ENCODE measurements around the gene RBMS3.

The RBMS3 gene

DNA sequence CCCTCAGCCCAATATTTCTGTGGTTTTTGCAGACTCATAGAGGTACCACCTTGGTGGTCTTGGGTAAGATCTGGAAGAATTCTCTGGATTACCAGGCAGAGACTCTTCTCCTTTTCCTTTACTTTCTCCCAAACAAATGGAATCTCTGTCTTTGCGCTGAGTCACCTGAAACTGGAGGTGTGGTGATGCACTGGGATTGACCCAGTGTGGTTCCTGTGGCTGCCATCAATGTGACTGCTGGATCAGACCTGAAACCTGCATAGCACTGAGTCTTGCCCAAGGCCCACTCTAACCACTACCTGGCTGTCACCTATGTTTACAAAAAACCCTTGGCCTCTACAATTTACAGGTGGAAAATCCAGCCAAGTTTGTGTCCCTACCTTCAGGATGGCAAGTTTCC is 295.3 kb downstream of the RBMS3 start:
- no peak for DNase-seq (ENCODE audit: low read depth in 3 of 3)

DNA sequence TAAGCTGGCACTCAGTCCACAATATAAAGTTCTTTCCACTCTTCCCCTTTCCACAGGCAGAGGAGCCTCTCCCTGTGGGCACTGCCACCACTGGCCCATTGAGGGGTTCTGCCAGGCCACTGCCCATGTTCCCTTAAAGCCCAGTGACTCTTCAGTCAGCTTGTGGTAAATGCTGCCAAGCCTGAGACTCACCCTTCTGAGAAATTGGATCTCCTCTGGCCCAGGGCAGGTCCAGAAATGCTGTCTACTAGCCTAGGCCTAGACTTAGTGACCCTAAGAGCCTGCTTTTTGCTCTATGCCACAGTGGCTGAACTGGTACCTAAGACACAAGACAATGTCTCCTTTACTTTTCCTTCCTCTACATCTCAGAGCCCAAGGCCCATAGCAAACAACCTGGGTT is 295.8 kb downstream of the RBMS3 start:
- no peak for DNase-seq (ENCODE audit: low read depth in 3 of 3)

DNA sequence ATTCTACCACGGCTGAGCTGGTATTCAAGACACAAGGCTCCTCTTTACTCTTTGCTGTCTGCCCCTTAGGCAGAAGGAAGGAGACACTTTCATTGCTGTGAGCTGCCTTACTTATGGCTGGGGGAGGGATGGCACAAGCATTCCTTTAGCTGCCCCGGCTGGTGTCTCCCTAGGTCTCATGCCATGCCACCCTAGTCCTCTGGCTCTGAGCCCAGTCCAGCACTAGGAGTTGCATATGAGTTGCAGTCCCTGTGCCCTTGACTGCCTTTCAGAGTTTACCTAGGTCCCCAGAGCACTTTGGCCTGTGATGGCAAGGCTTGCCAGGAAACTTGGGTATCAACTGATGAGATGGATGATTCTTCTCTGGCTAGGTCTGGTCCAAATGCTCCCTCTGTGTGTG is 296.4 kb downstream of the RBMS3 start:
- no peak for DNase-seq (ENCODE audit: low read depth in 3 of 3)

DNA sequence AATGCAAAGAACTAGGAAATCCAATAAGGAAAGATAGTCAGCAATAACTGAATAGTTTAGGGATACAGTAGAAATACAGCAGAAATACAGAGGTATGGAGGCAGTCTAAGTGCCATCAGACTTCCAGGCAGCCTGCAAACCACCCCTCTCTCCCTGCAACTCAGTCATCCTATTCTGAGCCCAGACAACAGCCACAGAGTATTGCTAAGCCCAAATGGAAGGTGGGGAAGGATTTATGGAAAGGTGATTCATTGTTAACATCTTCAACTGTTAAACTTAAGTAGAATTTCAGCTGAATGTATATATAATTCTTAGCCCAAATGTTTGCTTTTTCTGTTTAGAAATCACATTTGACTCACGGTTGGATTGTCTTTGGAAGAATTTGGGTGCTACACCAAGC is 300.4 kb downstream of the RBMS3 start:
- no peak for DNase-seq (ENCODE audit: low read depth in 3 of 3)

DNA sequence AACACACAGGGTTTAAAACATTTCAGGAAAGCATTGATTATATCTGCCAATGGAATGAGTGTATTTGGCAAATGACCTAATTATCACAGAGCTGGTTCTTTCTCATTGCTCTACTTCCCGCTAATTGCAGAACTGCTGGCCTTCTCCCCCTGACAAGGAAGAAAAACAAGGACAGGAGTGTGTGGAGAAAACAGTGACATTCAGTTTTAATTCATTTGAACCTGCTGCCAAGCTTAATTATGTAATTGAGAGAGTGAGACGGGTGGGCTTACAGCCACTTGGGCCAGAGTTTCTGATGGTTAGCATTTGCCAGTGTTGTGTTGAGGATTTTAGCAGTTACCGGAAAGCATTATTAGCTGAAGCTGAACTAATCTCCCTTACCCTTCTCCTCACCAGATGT is 301.4 kb downstream of the RBMS3 start:
- DNase-seq (ENCODE audit: low read depth in 3 of 3): no peak

DNA sequence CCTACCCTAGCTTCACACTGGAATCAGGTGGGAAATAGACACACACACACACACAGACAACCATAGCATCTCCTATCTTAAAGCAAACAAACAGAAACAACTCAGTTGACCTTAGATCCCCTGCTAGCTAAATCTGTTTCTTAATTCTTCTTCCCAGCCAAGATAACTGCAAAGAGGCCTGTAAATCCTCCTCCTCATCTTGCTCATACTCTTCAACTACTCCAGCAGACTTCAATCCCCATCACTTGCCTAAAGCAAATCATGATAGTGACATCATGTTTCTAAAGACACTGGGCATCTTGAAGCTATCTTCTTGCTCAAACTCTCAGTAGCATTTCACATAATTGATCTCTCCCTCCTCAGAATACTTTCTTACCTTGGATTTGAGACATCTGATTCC is 303.0 kb downstream of the RBMS3 start:
- no peak for DNase-seq (ENCODE audit: low read depth in 3 of 3)

DNA sequence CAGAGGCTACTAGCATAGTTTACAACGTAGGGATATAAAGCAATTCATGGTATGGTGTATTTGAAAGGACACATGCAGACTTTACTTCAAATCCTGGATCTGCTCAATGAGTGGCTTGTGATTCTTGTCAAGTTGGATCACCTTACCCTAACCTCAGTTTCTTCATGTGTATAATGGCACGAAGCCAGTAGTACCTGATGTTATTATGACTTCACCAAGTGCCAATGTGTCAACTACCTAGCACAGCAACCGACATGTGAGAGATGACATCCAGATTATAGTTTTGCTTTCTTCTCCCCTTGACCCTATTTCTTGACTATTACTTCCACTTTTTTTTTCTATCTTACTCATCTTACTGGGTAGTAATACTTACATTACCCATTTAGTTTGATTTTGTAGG is 304.5 kb downstream of the RBMS3 start:
- DNase-seq (ENCODE audit: low read depth in 3 of 3): no peak

DNA sequence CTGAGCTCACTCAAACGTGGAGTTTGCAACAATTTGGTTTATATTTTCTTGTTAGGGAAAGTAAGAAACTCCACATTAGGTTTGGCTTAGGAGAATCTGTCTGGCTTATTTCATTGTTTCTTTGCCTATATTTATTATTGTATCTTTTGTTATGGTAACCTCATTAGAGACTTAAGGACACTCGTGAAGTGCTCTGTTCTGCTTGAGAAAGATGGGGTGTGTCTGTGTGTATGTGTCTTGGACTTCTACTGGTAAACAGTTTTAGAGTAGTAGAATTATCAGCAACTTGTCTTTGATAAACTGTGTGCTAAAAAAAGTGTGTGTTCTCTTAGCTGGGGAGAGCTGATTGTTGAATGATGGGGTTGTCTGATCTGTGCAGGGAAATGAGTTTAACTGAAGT is 306.5 kb downstream of the RBMS3 start:
- no peak for DNase-seq (ENCODE audit: low read depth in 3 of 3)

DNA sequence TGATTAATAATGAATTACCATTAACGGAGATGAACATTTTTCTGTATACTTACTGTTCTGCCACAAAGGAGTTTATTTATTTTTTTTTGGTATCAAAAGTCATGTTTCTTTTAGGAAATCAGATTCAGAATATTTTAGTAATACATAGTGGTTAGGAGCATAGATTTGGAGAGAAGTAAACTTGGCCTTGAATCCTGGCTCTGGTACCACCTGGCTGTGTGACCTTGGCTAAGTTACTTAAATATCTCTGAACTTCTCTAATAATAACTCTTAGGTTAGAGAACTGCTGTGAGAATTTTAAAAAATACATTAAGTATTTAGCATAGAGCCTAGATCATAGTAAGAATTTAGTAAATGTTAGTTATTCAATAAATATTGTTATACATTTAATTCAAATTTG is 309.1 kb downstream of the RBMS3 start:
- DNase-seq (ENCODE audit: low read depth in 3 of 3): no peak

DNA sequence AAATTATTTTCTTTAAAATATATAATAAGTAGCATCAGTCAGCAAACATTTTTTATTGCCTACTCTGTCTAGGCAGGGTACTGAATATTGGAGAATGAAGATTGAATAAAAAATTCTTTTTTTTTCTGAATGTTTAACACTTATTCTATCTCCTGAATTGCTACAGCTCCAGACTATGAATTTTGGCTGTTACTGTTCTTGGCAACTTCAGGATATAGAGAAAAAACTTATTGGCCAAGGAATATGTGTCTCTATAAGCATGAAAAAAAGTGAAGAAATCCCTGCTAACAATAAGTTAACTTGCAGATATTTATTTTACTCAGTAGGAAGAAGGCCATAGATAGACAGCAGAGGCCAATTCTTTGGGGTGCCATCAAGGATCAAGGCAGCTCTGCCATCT is 309.6 kb downstream of the RBMS3 start:
- no peak for DNase-seq (ENCODE audit: low read depth in 3 of 3)

DNA sequence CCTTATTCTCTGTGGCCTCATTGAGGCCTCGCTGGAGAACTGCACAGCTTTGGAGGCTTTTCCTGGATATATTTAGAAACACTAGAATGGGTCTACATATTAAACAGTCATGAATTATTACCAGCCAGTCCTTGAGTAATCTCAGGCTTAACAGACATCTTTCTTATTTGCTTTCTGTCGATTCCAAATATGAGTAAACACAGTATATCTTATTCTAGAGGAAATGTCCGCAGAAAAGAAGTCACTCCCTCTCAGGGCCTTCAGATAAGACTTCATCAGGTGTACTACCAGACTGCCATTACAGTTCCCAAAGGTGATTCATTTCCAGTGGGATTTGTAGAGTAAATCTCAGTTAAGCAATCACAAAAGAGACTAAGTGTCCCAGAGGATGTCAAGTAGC is 310.7 kb downstream of the RBMS3 start:
- no peak for DNase-seq (ENCODE audit: low read depth in 3 of 3)

DNA sequence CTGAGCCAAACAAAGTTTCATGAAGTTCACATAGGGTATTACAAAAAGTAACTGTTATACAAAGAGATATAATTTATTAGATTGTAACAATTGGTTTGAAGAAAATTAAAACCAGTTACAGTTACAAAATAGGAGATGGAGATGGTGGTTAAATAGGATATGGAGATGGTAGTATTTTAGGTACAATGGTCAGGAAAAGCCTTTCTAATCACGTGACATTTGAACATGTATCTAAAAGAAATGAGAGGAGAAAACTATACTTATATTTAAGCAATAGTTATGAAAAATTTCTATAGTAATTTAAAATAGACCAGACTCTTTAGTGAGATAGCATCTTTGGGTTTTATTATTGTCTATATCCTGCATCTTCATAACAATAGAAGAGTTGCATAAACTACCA is 312.9 kb downstream of the RBMS3 start:
- no peak for DNase-seq (ENCODE audit: low read depth in 3 of 3)

DNA sequence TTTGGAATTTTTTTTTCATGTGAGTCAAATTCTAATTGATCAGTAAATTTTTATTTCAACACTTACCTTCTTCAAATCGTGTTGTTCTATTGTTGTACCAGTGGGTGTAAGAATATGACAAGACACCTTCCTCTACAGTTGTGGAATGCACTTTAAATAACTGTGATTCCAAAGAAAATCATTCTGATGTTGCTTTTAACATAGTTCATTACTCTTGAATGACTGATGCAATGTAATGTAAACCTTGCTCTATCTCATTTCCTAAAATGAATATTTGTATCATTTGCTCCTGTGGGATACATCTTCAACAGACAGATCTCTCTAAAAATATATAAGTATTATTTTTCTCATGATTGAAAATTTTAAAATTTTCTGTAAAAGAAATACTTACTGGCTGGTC is 313.4 kb downstream of the RBMS3 start:
- no peak for DNase-seq (ENCODE audit: low read depth in 3 of 3)

DNA sequence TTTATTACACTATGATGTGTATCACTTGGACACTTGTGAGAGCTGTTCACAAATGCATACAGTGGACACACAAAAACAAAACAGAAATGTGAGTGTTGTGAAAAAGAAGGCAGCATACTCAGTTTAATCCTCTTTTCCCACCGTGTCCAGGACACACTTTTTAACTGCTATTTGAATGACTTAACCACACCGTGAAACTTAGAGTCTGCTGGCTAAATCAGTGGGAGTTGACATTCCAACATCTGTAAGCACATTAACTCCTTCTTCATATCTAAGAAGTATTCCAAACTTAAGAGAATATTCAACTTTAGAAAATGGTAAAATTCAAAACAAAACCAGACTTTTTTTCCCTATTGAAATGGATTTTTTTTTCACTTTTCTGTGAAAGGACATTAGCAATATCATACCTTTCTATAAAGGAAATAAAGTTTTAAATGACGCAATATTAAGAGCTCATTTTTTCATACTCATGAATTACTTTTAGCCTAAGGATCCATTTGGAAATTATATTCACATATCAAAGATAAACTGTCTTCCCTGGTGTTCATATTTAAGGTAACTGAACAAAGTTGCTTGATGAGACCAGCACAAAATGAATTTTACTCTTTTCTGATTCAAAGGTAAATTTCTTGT is 316.6 kb downstream of the RBMS3 start:
- DNase-seq (ENCODE audit: low read depth in 3 of 3): no peak

DNA sequence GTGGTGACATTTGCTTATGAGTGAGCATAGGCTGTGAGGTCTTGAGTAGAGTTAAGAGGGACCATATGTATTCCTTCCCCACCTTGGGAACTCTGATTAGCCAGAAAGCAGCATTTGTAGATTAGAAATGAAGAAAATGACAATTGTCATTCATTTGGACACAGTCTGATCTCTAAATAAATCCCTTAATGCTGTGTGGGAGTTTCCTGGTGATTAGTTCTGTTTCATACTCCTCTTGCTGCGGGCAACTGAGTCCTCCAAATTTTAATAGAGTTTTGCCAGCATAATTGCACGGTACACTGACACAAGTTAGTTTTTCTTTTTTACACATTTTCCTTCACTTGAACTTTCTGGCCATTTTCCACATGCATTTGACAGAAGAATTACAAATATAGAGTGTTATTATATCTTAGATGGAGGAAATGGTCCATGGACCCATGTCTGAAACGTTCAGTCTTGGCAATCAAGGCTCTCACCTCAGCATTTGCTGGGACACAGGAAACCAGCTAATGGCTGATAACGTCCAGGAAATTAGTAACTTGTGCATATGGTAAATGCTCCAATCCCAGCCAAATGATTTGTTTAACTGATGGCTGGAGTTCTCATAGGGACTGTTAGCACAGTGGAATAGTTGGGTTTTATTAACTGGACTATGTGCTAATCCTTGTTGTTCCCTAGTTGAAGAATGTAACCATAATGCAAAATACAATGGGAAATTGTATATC is 321.2 kb downstream of the RBMS3 start:
- DNase-seq (ENCODE audit: low read depth in 3 of 3): no peak

DNA sequence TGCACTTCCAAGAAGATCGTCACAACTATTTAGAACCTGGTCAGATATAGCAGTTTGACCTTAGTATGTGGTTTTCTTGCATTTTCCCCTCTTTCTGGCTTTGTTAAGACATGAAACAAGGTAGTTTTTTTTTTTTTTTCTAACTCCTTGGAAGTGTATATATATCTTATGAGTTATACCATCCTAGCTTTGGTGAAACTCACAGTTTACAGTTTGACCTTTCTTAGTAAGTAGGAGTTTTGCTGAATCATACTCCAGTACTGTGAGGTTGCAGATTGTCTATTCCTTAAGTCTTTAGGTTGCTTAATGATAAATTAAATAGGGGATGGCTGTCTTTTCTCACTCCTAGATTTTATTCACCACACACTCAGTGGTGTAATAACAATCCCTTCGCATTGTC is 325.0 kb downstream of the RBMS3 start:
- no peak for DNase-seq (ENCODE audit: low read depth in 3 of 3)

DNA sequence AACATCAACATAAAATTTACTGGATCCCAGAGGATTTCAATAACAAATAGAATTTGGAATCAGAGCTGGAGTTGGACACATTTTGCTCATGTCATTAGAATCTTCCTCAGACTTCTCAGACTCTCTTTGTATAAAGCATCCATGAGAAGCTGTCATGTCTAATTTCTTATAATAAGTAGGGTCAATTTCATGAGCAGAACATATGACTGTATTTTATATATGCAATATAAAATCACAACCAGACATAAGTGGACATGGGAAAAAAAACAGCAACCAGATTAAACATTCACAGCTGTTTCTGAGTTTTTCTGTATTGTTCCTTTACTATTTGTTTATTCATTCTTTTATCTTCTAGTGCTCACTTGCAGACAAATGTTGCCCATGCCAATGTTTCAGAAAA is 325.5 kb downstream of the RBMS3 start:
- no peak for DNase-seq (ENCODE audit: low read depth in 3 of 3)

DNA sequence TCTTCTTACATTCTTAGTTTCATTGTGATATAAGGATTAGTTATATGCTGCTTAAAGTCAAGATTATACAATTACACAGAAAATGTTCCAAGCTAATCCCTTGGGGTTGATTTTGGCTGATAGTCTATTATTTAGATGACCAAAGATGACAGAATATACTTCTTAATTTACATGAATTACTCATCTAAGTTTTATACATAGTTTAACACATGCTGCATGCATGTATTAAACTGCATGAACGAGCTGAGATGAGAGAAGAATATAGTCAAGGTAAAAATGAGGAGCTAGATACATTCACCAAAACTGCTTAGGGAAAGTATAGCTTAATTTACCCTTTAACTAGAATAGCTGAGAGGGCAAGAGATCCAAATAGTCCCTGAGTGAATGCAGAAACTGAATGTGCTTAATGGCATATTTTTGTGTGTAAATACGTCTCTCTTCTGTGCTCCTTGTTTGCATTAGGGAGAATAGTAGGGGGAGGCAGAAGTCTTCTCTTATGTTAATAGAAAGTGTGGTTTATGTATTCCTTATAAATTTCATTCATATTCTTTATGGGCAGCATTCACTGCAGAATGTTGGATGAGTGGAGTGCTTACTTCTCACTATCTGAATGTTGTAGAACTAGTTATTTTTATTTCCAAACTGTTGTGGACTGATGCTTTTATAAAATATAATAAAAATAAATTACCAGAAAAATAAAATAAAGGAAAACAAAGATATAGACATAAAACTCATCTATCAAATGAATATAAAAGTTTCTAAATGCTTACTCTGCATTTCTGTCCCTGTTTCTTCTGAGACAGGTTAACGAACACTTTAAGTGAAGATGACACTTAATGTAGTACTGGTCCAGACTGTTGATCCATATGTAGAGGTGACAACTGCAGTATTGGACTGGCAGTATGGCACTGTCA is 327.8 kb downstream of the RBMS3 start:
- no peak for DNase-seq (ENCODE audit: low read depth in 3 of 3)

DNA sequence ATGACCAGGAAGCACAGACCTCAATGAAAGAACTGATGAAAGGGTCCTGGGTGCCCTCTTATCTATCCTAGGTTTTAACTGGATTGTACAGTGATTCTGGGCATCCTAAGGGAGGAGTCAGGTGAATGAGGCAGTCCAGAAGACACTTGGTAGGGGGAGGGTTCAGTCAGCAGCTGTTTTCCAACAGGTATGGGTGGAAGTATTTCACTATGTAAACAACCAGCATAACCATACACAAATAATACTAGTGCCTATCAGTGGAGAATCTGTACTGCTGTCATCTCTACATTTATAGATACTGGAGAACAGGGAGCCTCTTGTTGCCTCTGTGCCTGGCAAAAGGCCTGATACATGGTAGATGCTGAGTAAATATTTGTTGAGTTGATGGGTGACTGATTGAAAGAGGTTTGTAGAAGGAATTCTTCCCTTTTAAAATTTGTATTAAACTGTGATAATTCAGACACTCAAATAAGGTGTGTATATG is 328.5 kb downstream of the RBMS3 start:
- no peak for DNase-seq (ENCODE audit: low read depth in 3 of 3)

DNA sequence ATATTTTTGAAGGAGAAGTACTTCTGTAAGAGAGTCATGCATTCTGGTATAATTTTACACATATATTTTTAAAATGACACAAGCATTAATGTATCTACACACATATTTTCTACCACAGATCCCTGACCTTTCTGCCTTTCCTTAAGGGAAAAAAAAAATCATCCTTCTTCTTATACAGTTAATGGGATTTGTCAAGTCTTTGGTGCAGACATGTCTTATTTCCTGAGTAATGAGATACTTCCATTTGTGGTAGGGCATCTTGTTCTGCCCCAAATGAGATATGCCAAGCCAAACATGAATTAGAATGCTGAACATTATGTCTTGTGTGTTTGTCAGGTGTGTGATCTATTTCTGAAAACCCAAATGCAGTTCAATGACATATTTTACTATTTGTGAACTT is 329.9 kb downstream of the RBMS3 start:
- no peak for DNase-seq (ENCODE audit: low read depth in 3 of 3)

DNA sequence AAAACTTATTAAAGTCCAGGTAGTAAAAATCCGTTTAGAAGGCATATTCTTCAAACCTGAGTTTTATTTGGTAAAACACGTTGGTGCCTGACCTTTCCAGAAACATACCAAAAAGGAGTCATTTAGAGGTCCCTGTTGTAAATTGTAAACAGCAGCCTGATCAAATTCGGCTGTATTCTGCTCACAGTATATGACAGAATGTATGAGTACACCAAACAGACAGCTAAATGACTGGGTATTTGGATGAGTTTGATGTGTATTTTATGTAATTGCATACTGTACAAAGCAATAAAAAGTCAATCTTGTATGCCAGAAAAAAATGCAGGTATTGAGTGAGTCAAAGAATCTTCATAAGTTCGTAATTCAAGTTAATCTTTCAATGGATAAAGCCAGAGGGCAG is 330.4 kb downstream of the RBMS3 start:
- DNase-seq (ENCODE audit: low read depth in 3 of 3): no peak

DNA sequence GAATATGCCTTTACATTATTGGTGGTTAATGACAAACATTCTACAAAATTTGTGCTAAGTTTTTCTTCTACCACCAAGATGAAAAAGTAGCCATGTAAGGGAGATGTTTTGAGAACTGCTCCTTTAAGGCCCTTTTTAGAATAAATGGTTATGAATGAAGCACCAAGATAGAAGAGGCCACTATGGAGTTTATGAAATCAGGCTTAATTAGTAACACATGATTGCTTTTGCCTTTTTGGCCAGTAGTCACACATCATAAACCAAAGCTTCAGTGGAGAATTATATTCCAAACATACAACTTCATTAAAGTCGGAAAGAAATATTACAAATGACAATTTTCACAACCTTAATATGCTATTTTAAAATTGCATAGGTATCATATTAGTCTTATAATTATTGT is 331.7 kb downstream of the RBMS3 start:
- DNase-seq (ENCODE audit: low read depth in 3 of 3): no peak

DNA sequence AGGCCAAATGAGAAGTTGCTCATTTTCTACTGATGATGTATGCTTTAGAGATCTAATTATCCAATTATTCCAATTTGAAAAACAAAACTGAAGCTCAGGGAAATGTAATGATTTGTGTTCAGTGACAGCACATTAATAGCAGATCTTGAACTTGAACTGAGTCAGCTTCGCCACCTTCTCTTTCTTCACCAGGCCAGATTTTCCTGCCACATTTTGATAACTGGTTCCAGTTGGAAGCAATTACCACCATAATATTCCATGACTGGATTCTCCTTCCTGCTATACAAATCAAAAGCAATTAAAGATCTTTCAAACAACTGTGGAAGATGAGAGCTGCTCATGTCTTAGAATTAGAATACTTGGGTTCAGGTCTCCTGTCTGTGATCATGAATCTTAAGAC is 334.1 kb downstream of the RBMS3 start:
- DNase-seq (ENCODE audit: low read depth in 3 of 3): no peak
